ENCODE data around the gene SPATA18.
"Not testable (repeated sequence)": the region's sequence is repeated elsewhere in the genome, so short reads cannot be mapped to it uniquely, and the experiment has no call there.

SPATA18 gene

GRCh38 chr4:52054254-52054653 lies 3.1 kb downstream of the SPATA18 start:
- DNase-seq = no peak

- DNase-seq = no peak
These were observed 6.1 kb downstream of the SPATA18 start for GRCh38 chr4:52057196-52057595.

- no peak for DNase-seq
These were observed 7.2 kb downstream of the SPATA18 start for GRCh38 chr4:52058275-52058674.

GRCh38 chr4:52059372-52059771 lies 8.3 kb downstream of the SPATA18 start:
- DNase-seq = no peak

GRCh38 chr4:52069571-52069970 lies 18.5 kb downstream of the SPATA18 start:
- DNase-seq = no peak

- no peak for DNase-seq
These were observed 20.9 kb downstream of the SPATA18 start for GRCh38 chr4:52071791-52072546.

GRCh38 chr4:52076731-52077130 lies 25.6 kb downstream of the SPATA18 start:
- DNase-seq = no peak

GRCh38 chr4:52079659-52080058 lies 28.6 kb downstream of the SPATA18 start:
- no peak for DNase-seq

- no peak for DNase-seq
These were observed 30.1 kb downstream of the SPATA18 start for GRCh38 chr4:52081216-52081615.

- DNase-seq = not testable (repeated sequence)
These were observed 35.3 kb downstream of the SPATA18 start for GRCh38 chr4:52086425-52086824.

- DNase-seq = no peak
These were observed 40.7 kb downstream of the SPATA18 start for GRCh38 chr4:52091801-52092200.

GRCh38 chr4:52093466-52093865 lies 42.4 kb downstream of the SPATA18 start:
- no peak for DNase-seq

- no peak for DNase-seq
These were observed 43.5 kb downstream of the SPATA18 start for GRCh38 chr4:52094376-52095145.

GRCh38 chr4:52095374-52095773 lies 44.3 kb downstream of the SPATA18 start:
- no peak for DNase-seq

- no peak for DNase-seq
These were observed 44.9 kb downstream of the SPATA18 start for GRCh38 chr4:52096048-52096447.

- no peak for DNase-seq
These were observed 47.5 kb downstream of the SPATA18 start for GRCh38 chr4:52098618-52099017.

- DNase-seq = no peak
These were observed 48.9 kb downstream of the SPATA18 start for GRCh38 chr4:52099860-52100461.

GRCh38 chr4:52102587-52102986 lies 51.5 kb downstream of the SPATA18 start:
- no peak for DNase-seq

GRCh38 chr4:52103319-52103718 lies 52.2 kb downstream of the SPATA18 start:
- no peak for DNase-seq

GRCh38 chr4:52105276-52105675 lies 54.2 kb downstream of the SPATA18 start:
- no peak for DNase-seq

- no peak for DNase-seq
These were observed 55.1 kb downstream of the SPATA18 start for GRCh38 chr4:52106191-52106590.

- no peak for DNase-seq
These were observed 55.6 kb downstream of the SPATA18 start for GRCh38 chr4:52106660-52107059.

- no peak for DNase-seq
These were observed 56.2 kb downstream of the SPATA18 start for GRCh38 chr4:52107336-52107735.

- DNase-seq = no peak
These were observed 56.6 kb downstream of the SPATA18 start for GRCh38 chr4:52107745-52108144.

Data from activated CD8-positive, alpha-beta memory T cell treated with anti-CD3 and anti-CD28 coated beads for 24 hours (primary cell).